Measurements from ENCODE around the gene ASCC3.

The ASCC3 gene

GRCh38 chr6:100724222-100724621 lies 156.9 kb downstream of the ASCC3 start:
- DNase-seq (ENCODE audit: low read depth, low spot score): no peak

GRCh38 chr6:100721256-100721655 lies 159.9 kb downstream of the ASCC3 start:
- no peak for DNase-seq (ENCODE audit: low read depth, low spot score)

- DNase-seq (ENCODE audit: low read depth, low spot score): peak; percentile 10
These were observed 161.0 kb downstream of the ASCC3 start for GRCh38 chr6:100719883-100720682.

DNA sequence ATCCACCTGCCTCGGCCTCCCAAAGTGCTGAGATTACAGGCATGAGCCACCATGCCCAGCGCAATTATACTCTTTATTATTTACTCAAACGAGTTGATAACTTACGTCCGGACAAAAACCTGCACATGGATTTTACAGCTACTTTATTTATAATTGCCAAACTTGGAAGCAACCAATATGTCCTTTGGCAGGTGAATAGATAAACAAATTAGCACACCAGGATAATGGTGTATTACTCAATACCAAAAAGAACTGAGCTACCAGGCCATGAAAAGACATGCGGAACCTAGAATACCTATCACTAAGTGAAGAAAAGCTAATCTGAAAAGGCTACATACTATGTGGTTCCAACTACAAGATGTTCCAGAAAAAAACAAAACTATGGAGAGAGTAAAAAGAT lies 168.1 kb downstream of the ASCC3 start:
- no peak for DNase-seq (ENCODE audit: low read depth, low spot score)

DNA sequence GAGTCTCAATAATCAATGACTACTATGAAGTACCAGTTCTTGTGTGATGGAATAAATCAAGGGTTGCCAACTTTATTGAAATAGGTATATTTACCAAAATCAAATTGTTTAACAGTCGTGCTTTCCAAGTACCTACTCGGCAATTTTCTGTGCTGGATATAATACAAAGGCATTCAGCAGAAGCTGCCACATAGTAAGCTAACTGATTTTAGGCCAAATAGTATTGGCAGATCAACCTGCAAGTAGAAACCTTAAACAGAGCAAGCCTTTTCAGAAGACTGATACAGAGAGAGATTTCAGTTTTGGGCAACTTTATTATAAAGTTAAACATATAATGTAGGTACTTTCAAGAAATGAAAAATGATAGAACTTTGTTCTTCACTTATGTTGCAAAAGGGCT lies 174.6 kb downstream of the ASCC3 start:
- no peak for DNase-seq (ENCODE audit: low read depth, low spot score)

DNA sequence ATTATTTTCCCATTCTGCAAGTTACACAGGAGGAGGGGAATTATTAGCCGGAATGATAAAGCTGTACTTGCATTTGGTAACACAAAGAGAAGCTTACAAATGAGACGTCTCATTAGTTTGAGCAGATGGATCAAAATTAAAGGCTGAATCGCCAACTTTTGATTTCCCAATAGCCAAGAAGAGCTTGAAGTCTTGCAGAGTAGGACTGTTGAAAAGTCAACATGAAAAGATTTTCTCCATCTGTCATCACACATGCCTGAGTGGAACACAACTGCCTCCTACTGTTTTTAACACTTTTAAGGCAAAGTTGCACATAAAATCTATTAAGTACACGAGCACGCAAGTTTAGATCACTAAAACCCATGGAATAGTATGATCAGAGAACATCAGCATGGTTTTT lies 176.2 kb downstream of the ASCC3 start:
- no peak for DNase-seq (ENCODE audit: low read depth, low spot score)

GRCh38 chr6:100701728-100702127 lies 179.4 kb downstream of the ASCC3 start:
- DNase-seq (ENCODE audit: low read depth, low spot score): no peak

DNA sequence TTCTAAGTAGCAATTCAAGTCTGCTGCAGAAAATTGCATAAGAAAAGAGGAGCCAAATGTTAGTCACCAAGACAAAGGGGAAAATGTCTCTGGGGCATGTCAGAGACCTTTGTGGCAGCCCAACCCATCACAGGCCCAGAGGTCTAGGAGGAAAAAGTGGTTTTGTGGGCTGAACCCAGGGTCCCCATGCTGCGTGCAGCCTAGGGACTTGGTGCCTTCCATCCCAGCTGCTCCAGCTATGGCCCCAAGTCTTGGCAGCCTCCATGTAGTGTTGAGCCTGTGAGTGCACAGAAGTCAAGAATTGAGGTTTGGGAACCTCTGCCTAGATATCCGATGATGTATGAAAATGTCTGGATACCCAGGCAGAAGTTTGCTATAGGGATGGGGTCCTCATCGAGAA lies 181.1 kb downstream of the ASCC3 start:
- no peak for DNase-seq (ENCODE audit: low read depth, low spot score)

GRCh38 chr6:100695445-100695844 lies 185.7 kb downstream of the ASCC3 start:
- no peak for DNase-seq (ENCODE audit: low read depth, low spot score)

- no peak for DNase-seq (ENCODE audit: low read depth, low spot score)
These were observed 187.7 kb downstream of the ASCC3 start for GRCh38 chr6:100693249-100693927.

GRCh38 chr6:100691972-100692371 lies 189.2 kb downstream of the ASCC3 start:
- DNase-seq (ENCODE audit: low read depth, low spot score): no peak

DNA sequence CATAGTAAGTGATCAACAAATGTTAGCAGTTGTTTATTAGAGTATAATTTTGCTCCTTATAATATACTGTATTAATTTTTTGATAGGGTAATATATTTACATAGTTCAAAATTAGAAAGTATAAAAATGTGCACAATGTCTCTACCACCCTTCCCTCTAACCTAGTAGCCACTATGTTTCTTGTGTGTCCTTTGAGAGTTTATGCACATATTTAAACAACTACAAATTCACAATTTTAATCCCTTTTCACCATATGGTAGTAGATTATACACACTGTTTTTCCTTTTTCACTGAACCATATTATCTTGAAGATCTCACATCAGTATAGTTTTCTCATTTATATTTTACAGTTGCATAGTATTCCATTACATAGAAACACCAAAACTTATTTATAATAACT lies 194.9 kb downstream of the ASCC3 start:
- DNase-seq (ENCODE audit: low read depth, low spot score): no peak

GRCh38 chr6:100685747-100686146 lies 195.4 kb downstream of the ASCC3 start:
- DNase-seq (ENCODE audit: low read depth, low spot score): no peak

GRCh38 chr6:100680163-100680562 lies 201.0 kb downstream of the ASCC3 start:
- DNase-seq (ENCODE audit: low read depth, low spot score): no peak

DNA sequence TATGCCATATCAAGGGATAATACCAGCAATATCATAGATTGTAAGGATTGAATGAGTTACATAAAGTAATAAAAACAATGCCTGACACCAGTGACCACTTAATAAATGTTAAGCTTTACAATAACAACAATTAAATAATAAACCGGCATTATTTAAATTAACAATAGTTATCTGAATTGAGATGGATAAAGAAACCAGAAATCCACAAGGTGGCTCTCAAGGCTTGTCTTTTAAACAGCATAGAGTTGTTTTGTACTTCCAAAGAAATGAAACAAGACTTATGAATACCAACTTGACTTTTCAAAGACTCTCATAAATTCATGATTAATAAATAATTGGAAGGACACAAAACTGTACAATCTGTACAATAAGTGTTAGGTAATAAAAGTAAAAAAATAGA lies 203.1 kb downstream of the ASCC3 start:
- DNase-seq (ENCODE audit: low read depth, low spot score): no peak

GRCh38 chr6:100677240-100677639 lies 203.9 kb downstream of the ASCC3 start:
- no peak for DNase-seq (ENCODE audit: low read depth, low spot score)

GRCh38 chr6:100673641-100674040 lies 207.5 kb downstream of the ASCC3 start:
- DNase-seq (ENCODE audit: low read depth, low spot score): no peak

- no peak for DNase-seq (ENCODE audit: low read depth, low spot score)
These were observed 209.4 kb downstream of the ASCC3 start for GRCh38 chr6:100671740-100672139.

DNA sequence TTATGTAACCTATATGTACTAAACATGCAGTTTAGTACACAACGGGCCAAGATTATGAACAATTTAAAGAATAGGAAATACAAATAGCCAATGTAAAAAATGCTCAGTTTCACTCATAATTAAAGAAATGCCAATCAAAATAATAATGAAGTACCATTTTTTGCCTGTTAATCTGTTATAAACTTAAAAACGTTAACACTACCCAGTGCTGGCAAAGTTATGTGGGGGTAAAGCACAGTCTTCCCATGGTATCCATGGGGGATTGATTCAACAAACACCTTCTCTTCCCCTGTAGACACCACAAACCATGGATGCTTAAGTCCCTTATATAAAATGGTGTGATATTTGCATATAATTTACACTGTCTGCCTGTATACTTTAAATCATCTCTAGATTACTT lies 211.1 kb downstream of the ASCC3 start:
- no peak for DNase-seq (ENCODE audit: low read depth, low spot score)

DNA sequence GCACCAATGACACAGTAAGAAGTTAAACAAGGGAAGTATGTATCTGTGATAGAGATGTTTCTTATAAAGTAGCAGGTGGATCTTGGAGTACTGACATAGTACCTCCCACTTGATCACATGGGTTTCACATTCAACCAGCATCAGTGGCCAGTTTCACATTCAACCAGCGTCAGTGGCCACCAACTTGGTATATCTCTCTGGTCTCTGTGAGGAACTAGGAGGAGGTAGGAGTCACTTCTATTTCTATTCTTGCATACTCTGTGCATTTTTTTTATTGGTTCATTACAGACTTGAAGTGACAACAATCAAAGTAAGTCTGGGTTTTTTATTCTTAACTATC lies 216.1 kb downstream of the ASCC3 start:
- DNase-seq (ENCODE audit: low read depth, low spot score): no peak

GRCh38 chr6:100664274-100665040 lies 216.7 kb downstream of the ASCC3 start:
- DNase-seq (ENCODE audit: low read depth, low spot score): no peak

DNA sequence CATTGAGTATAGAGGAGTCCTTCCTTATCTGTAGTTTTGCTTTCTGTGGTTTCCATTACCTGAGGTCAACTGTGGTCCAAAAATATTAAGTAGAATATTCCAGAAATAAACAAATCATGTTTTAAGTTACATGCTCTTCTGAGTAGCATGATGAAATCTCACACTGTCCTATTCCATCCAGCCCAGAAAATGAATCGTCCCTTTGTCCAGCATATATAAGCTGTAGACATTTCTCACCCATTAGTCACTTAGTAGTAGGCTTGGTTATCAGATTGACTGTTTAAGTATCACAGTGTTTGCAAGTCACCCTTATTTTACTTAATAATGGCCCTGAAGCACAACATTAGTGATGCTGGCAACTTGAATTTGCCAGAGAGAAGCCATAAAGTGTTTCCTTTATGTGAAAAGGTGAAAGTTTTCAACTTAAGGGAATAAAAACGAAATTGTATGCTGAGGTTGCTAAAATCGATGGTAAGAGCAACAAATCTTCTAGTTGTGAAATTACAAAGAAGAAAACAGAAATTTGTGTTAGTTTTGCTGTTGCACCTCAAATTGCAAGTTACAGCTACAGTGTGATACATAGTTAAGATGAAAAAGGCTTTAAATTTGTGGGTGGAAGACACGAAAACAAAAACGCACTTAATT lies 217.8 kb downstream of the ASCC3 start:
- no peak for DNase-seq (ENCODE audit: low read depth, low spot score)
